Stimulated activated CD8-positive, alpha-beta memory T cell treated with anti-CD3 and anti-CD28 coated beads, Interleukin-7, amount 100 ng/mL, for 48 hours (primary cell): ENCODE data around the gene ALDH1A1.

Source experiments
- DNase-seq, 2 donors: peaks; one replicate each; pipeline ENCODE4 v3.0.0-alpha.2; 2020; ENCODE audit warnings: low read depth in 1 of 2; ENCODE audit errors: extremely low read depth in 1 of 2

ALDH1A1 gene

DNA sequence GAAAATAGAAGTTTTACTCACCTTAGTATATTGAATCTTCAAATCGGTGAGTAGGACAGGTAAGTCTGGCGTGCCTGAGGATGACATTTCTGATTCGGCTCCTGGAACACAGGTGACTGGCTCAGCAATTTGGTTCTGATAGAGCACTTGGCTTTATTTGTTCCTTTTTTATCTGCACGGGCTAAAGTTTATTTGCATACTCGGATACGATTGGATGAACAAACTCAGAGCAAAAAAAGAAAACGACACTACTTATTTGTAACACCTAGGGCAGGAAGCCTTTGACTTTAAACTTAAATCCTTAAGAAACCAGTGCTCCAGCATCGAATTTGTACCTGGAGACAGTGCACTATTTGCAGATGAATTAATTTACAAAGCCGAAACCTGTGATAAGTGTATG, at the start of gene ALDH1A1:
Gene ALDH1A1, minus strand, starts transcription at position 140 of the 400 bp plus-strand sequence. Its CDS starts 53 bp downstream, at position 87.
- no peak for DNase-seq

DNA sequence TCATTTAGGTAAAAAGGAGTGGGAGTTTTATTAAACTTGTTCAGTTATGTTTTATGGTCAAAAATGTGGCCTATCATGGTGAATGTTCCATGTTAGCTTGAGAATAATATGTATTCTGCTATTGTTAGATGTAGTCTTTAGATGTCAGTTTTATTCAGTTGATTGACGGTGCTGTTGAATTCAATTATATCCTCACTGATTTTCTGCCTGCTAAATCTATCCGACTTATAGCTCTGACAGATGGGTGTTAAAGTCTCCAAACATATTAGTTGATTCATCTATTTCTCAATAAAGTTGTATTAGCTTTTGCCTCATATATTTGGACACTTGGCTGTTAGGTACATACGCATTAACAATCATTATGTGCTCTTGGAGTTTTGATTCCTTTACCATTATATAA, 49.0 kb upstream of the ALDH1A1 start:
- DNase-seq: no peak

DNA sequence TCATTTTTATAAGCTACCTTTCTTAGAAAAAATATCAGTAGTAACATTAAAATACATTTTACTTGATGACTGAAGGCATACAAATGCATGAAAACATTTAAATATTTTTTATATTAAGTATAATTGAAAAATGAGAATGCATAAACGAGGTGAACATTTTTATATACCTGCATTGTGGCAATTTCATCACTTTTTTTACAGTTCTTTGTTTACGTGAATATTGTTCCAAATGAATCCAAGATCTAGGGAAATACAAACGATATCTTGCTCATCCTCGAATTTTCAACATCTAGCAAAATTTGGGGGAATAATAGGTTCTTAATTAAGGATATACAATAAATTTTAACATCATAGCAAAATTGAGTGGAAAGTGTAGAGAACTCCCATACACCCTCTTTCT, 45.5 kb upstream of the ALDH1A1 start:
- DNase-seq: no peak

DNA sequence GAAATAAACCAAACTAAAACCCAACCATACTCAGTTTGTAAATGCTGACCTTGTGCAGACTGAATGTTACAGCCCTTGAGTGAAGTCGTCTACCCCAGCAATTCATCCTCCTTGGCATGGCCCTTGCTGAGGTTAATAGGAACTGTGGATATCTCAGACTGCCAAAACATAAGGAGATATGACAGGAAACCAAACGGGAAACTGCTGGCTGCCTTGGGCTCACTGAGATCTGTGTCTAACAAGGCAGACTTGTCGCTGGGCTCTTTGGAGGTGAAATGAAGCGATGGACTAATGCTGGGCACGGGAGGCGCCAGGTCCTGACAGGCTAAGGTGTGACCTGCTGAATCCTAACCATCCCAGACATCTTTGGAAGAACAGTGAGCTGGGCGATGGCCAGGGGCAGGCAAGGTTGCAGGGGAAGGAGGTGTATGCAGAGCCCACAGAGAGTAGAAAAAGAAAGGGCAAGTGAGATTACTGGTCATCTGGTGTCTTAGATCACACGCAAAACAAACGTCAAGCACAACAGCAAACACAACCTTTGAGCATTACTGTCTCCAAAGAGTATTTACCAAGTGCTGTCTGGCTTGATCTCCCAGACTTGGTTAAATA, 44.6 kb upstream of the ALDH1A1 start:
- no peak for DNase-seq

DNA sequence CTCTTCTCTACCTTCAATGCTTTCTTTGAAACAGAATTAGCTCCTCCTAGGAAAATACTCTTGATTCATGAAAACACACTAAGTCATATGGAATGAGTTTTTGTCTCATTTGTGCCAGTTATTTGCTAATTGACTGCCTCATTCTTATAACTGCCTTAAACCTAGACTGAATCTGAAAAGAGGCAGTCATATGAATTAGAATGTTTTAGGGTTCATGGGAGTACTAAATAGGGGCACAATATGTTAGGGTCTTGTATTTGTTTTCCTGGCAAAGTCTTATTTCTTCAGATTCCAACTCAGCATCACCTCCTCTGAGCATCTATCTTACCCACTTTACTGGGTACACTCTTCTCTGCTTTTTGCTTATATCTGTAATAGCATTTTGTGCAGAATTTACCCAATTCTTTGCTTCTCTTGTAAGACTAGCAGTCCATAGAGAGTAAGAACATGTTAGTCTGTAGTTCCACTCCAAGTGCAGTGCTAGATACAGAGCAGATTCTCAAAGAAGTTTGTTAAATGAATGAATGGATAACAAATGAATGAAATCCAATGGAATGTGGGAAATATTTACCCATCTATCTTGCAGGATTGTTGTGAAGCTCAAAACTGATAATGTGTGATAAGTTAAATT, 43.9 kb upstream of the ALDH1A1 start:
- DNase-seq: no peak

- DNase-seq: no peak
These were observed 43.3 kb upstream of the ALDH1A1 start for GRCh38 chr9:72996114-72996513.

DNA sequence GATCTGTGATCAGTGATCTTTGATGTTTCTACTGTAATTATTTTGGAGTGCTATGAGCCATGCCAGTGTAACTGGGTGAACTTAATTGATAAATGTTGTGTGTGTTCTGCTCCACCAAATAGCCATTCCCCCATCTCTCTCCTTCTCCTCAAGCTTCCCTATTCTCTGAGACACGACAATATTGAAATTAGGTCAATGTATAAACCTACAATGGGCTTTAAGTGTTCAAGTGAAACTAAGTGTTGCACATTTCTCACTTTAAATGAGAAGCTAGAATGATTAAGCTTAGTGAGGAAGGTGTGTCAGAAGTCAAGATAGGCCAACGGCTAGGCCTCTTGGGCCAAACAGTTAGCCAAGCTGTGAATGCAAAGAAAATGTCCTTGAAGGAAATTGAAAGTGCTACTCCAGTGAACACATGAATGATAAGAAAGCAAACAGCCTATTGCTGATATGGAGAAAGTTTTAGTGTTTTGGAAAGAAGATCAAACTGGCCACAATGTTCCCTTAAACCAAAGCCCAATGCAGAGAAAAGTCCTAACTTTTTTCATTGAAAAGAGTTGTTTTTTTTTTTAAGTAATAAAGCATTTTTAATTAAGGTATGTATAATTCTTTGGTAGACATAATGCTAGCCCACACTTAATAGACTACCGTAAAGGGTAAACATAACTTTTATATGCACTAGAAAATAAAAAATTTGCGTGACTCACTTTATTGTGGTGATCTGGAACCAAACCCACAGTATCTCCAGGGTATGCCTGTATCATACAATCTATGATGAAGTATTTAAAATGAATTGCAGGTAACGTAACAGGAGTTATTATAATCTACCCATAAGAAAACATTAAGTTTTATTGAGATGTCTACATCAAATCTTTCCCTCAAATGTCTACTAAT, 42.5 kb upstream of the ALDH1A1 start:
- DNase-seq: no peak

DNA sequence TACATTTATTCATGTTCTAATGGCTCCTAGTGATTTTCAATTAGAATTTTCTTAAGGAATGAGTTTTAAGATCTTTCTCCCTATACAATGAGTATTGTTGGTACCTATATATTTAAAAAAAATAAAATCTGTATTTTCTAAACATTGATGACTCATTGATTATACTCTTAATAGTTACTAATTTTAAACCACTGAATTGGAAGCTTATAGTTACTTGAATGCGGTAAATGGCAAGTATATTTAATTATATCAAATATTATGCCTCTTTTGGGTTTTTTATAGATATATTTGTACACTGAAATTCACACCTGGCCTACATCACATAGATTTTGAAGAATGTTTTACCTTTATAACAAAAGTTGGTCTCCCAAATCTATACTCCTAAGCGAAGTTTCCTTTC, 38.9 kb upstream of the ALDH1A1 start:
- no peak for DNase-seq

GRCh38 chr9:72990397-72991182, 37.7 kb upstream of the ALDH1A1 start:
- DNase-seq: no peak

DNA sequence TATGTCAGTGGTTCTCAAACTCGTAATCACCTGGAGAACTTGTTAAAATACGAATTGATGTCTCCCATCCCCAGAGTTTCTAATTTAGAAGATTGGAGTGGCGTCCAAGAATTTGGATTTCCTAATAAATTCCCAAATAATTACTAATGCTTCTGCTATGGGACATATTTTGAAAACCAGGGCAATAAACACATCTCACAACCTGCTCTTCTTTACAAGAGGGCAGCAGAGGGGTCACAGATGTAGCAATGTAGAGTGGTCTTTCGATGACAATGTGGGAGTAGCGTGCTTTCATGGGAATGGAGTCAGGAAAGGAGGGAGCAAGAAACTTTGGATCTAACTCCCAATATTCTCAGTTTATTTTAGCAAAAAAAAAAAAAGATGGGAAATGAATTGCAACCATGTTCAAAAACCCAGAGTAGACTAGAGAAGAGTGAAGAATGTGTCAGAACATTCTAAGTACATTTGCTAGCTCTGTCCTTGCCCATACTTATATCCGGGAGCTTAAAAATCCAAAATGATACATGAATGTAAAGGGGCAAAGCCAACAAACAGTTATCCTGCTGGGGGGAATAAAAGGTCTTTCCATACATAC, 33.8 kb upstream of the ALDH1A1 start:
- DNase-seq: no peak

DNA sequence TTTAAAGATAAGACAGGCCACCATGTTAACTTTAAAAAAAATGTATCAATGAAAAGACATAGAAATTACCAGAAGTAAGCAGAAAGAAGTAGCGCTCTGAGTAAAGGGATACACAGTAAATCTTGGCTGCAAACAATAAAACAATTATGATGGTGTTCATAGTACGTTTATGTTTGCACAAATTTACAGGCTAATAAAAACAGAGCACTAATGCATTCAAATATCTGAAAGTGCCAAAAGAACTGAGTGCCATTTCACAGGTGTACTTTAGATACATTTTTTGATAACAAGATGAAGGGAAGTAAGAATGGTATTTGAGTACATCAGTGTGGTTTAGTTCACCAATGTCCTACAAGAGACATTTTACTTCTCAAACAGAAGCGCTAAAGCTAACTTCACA, 32.9 kb upstream of the ALDH1A1 start:
- DNase-seq: no peak

DNA sequence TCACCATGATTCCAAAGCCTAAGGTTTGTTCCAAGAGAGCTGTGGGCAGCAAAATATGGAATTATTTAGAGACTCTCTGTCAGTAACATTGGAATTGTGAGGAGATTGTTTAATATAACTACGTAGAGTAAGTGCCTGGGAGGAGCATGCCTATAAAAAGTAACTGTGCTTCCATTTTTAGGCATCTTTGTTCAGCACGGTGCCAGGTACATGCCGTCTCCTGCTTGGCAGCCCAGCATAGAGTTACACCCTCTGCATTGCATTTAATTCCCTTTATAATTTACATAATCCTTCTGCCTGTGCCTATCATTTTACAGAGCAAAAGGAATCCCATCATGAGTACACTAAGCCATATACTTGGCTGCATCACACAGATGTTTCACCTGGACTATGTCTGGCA, 32.1 kb upstream of the ALDH1A1 start:
- DNase-seq: no peak

GRCh38 chr9:72984226-72984947, 31.5 kb upstream of the ALDH1A1 start:
- DNase-seq: no peak

DNA sequence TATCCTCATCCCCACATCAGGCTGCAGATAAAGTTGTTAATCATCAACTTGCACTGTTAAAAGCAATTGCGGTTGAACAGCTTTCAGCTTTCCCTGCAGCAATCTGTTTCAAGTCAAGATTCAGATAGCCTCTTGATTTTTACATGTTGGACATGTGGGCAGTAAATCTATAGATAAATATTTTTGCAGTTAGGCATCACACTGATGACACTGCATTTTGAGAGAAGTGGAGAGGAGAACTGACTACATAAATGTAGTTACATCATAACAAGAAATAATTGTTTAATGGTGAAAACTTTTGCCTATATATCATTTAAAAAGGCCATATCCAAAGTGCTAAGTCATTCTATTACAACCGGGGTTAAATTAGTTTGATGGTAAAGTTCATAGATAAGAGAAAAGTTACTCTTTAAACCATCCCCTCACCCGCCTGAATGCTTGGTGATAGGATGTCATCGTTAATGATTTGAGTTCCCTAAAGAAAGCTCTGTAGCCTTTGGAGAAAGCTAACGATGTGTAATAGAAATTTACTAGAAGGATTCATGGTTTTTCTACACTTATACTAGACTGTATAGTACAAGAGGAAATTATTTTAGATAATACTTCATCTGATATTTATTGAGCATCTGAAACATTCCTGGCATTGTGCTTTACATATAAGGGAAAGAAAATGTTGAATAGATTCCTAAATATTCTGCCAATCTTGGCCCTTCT, 30.8 kb upstream of the ALDH1A1 start:
- DNase-seq: no peak

GRCh38 chr9:72983056-72983455, 30.2 kb upstream of the ALDH1A1 start:
- DNase-seq: no peak

GRCh38 chr9:72982146-72982799, 29.4 kb upstream of the ALDH1A1 start:
- DNase-seq: no peak

DNA sequence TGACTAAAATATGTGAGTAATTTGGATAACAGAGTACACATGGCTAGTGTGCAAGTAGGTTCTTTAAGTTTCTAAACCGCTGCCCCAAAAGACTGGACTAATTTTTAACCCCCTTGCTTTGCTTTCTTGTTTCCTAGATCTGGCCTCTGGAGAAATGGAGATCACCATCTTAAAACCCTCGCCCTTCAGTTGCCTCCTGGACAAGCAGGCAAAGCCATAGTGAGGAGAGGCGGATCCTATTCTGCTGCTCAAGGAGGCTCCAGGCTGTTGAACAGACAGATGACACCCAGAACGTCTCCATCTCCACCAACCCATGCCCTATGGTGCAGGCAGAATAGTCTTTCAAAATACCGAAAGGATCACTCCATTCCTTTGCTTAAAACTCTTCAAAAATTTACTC, 28.6 kb upstream of the ALDH1A1 start:
- no peak for DNase-seq

DNA sequence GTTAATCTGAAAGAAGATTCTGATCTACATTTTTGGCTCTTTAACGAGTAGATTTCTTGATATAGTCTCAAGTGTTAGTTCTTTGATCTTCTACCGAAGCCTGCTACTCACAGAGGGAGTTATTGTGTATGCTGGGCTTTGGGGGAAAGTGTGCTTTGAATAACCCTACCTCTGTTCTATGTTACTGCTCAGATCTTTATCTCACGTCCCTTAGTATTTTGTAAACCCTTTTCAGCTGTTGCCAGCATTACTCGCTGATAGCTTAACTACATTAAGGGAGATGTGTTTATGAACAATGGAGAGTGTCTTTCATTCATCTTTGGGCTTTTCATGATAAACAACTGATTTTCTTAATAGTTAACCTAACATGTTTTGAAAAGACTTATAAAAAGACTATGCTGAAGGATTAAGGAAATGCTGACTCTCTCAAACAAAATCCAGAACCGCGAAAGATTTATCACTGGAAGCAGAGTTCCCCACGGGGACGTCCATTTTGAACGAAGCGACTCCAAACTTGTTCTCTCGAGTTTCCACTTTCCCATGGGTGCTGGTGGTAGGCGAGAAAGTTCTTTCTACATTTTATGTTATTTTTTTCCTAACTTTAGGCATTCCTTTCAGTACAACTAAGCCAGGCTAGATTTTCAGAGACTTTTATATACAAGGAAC, 27.9 kb upstream of the ALDH1A1 start:
- no peak for DNase-seq
